Panc1 (cell line): Measurements from ENCODE around the gene MICA.

ENCODE experiments used
- CTCF ChIP-seq: fragments of 450-650 bp; IDR thresholded peaks from 2 replicates; pipeline ENCODE4 v1.5.1; 2017; ENCODE audit warnings: mild to moderate bottlenecking
- POLR2AphosphoS5 ChIP-seq: IDR thresholded peaks from 2 replicates; pipeline ENCODE4 v1.6.1; 2012; ENCODE audit warnings: mild to moderate bottlenecking, low read depth, low read length, moderate library complexity
- REST ChIP-seq, 2 experiments: IDR thresholded peaks; 2 replicates each; pipeline ENCODE4 v1.6.1; 2011 to 2012; ENCODE audit warnings: low read depth in 2 of 2, control low read depth in 1 of 2, low read length in 1 of 2, mild to moderate bottlenecking in 1 of 2, moderate library complexity in 1 of 2; ENCODE audit not compliant: insufficient read depth in 1 of 2
- SIN3A ChIP-seq: IDR thresholded peaks from 2 replicates; pipeline ENCODE4 v1.6.1; 2012; ENCODE audit warnings: low read depth, mild to moderate bottlenecking, low read length, moderate library complexity, borderline replicate concordance; ENCODE audit not compliant: insufficient read depth
- TCF7L2 ChIP-seq: IDR thresholded peaks from 2 replicates; pipeline ENCODE4 v1.6.1; 2011; ENCODE audit warnings: mild to moderate bottlenecking, low read depth, low read length, inconsistent platforms

GRCh38 chr6:31394381-31394780 lies 9.0 kb upstream of the MICA start:
- TF ChIP-seq POLR2AphosphoS5 = no peak
- no peak for TF ChIP-seq CTCF
- no peak for TF ChIP-seq REST (IDR thresholded peaks at IDR 0.05; ENCODE audit: insufficient read depth in 1 of 2, low read depth in 2 of 2, low read length in 1 of 2)
- TF ChIP-seq SIN3A = no peak
- no peak for TF ChIP-seq TCF7L2
